ENCODE results near the gene DCTN2.
A peak's percentile ranks its signal among the peaks of the same experiment; 100 is the strongest.
"Not testable (repeated sequence)": the region's sequence is repeated elsewhere in the genome, so short reads cannot be mapped to it uniquely, and the experiment has no call there.

DCTN2 gene

DNA sequence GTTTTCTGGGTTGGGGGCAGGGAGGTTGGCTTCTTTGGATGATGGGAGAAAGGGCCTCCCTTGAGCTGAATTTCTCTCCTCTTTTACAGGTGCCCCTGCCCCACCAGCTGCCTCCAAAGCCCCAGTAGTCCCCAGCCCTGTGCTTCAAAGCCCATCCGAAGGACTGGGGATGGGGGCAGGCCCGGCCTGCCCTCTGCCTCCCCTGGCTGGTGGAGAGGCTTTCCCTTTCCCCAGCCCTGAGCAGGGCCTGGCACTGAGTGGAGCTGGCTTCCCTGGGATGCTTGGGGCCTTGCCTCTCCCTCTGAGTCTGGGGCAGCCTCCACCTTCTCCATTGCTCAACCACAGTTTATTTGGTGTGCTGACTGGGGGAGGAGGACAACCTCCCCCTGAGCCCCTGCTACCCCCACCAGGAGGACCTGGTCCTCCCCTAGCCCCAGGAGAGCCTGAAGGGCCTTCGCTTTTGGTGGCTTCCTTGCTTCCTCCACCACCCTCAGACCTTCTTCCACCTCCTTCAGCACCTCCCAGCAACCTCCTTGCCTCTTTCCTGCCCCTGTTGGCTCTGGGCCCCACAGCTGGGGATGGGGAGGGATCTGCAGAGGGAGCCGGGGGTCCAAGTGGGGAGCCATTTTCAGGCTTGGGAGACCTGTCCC is 20.4 kb downstream of the DCTN2 start:
- no peak for DNase-seq

DNA sequence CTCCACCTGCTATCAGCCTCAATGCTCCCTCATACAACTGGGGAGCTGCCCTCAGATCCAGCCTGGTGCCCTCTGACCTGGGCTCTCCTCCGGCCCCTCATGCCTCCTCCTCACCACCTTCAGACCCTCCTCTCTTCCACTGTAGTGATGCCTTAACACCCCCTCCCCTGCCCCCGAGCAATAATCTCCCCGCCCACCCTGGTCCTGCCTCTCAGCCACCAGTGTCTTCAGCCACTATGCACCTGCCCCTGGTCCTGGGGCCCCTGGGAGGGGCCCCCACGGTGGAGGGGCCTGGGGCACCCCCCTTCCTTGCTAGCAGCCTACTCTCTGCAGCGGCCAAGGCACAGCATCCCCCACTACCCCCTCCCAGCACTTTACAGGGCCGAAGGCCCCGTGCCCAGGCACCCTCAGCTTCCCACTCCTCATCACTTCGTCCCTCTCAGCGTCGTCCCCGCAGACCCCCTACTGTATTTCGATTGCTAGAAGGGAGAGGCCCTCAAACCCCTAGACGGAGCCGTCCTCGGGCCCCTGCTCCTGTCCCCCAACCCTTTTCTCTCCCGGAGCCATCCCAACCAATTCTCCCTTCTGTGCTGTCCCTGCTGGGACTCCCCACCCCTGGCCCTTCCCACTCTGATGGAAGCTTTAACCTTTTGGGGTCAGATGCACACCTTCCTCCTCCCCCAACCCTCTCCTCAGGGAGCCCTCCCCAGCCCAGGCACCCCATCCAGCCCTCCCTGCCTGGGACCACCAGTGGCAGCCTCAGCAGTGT is 21.2 kb downstream of the DCTN2 start:
- DNase-seq, result no peak

DNA sequence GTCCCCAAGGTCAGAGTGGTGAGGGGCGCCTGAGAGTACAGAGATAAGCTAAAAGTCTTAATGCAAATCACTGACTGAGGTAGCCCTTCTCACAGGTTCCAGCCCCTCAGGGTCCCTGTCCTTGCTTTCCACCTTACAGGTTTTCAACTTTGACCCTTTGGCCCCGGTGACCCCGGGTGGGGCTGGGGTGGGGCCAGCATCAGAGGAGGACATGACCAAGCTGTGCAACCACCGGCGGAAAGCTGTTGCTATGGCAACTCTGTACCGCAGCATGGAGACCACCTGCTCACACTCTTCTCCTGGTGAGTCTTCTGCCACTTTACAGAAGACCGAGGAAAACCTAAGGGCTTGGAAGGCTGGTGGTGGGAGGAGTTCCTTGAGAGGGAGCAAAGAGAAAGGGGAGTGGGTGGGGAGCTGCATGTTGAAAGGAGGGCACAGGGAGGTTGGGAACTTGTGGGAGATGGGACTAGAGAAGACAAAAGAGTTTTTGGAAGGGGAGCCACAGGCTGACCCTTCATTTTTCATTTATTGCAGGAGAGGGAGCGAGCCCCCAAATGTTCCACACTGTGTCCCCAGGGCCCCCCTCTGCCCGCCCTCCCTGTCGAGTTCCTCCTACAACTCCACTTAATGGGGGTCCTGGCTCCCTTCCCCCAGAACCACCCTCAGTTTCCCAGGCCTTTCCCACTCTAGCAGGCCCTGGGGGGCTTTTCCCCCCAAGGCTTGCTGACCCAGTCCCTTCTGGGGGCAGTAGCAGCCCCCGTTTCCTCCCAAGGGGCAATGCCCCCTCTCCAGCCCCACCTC is 22.0 kb downstream of the DCTN2 start:
- DNase-seq, result no peak

DNA sequence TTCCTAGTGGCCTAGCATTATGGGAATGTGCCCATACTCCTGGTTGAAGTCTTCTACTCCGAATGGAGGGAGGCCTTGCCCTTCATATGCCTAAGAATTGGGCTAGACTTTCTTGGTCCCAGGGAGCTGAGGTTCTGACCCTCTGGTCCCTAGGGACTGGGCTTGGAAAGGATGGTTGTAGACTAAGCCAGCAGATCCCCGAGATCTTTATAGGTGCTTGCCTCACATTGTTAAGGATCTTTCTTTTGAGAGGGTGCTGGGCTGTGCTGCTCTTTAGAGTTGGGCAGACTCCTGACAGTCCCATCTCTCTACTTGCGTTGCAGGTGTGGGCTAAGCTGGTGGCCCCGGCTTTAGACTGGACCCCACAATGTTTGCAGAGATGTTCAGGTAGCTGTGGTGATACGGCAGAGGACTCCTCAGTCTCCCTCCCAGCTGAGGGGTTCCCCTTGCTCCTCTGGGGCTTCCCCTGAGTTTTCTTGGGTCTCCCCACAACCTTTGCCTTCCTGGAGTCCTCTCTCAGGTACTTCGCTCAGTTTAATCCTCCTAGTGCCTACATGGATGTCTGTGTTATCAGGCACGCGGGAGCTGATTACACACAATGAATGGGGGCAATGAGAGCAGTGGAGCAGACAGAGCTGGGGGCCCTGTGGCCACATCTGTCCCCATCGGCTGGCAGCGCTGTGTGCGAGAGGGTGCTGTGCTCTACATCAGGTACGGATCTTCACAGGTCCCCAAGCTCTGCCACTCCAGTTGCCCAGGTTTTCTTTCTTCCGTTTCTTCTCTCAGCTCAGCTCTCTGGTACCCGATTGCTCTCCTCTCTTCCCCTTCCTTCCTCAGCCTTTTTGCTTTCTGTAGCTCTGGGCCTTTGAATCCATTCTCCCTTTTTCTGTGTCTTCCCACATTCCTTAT is 23.0 kb downstream of the DCTN2 start:
- DNase-seq, result peak in 1 of 5 experiments; percentile 13

DNA sequence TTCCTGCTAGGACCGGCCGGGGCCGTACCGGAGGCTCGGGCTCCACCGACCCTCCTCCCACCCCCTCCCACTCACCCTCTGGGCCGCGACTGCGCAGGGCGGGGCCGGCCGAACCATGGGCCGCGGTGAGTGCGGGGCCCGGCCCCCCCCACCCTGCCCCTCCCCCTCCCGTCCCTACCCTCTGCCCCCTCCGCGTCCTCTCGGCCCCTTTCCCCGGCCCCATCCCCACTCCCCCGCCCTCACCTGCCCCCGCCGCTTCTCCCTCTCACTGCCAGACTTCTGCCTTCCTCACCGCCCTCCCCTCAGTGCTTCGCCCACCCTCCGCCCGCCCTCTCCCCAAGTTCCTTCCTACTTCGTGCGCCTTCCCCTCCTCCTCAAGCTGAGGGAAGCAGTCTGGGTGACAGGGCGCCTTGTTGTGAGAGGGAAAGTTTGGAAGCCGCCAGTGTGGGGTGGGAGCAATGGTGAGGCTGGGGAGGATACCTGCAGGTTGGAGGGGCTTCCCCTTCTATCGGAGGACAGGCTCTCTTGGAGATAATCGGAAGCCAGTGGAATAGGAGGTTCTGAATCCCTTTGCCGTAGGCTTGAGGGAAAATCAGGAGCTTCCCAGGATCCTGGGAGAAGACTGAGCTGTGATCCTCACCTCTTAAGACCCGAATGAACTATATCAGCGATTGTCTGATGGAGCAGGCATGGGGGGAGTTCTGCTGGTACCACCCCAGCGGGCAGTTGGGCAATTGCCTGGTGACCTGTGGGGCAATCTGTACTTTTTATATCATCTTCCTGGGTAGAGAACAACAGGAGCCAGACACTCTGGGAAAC is 23.9 kb downstream of the DCTN2 start:
- DNase-seq, result peak in 3 of 5 experiments; percentile 24 to 57 (median 49)

DNA sequence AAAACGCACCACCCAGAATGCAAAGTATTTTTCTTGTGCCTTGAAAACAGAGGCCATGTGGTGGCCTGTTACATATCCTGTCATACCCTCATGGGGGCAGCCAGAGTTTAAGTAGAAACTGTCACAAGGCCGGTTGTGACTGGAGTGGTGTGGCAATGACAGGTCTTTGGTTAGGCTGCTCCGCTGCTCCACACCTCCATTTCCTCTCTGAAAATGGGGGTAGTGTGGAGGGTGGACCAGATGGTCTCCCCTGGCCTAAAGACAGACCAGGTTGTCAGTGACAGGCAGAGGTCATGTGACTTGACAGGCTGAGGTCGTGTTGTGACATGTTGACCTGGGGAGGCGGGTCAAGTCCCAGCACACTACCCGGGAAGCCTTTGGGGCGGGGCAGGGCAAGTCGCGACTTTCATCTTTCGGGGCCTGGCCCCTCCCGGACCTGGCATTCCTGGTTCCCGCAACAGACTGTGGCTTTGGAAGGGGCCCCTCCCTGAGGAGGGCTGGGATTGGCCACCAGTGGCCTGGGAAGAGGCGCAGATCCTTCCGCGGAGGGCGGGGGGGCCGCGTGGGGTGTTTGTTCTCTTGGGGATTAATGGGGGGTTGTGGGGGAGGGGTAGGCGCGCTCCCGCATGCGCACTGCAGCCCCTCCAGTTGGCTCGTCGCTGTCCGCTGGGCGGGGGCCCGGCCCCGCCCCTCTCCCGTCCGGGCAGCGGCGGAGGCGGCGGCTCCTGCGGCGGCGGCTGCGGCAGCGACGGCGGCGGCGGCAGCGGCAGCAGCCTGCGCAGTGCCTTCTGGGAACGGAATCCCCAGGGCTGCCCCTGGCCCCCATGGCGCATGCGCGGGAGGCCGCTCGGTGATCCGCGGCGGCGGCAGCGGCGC is 24.7 kb downstream of the DCTN2 start, which contains the start of gene MBD6:
MBD6 (plus strand) TSS at position 814 of the 876 bp plus-strand sequence. CDS start 1,480 bp downstream, outside the sequence.
- peak; percentile 82 to 95 (median 88) for DNase-seq

DNA sequence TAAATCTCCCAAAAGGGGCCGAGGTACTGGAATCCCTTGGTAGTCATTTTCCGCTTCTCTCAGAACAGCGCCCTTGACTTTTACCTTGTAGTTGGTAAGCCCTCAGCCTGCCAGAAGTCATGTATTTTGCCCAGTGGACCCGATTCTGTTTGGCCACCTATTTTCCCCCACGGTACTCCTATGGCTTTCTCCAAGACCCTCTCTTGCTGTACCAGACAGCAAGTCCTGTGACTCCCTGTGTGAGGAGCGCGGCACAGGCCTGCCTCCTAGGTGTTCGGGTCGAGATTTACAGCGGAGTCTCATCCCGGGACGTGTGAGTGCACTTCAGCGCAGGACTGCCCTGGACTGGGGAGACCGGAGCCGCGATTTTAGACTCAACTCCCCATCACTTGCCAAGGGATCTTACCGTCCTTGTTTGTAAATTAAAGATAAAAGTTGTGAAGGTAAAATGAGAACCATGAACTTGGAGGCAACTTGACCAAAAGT is 25.4 kb downstream of the DCTN2 start:
- no peak for DNase-seq

DNA sequence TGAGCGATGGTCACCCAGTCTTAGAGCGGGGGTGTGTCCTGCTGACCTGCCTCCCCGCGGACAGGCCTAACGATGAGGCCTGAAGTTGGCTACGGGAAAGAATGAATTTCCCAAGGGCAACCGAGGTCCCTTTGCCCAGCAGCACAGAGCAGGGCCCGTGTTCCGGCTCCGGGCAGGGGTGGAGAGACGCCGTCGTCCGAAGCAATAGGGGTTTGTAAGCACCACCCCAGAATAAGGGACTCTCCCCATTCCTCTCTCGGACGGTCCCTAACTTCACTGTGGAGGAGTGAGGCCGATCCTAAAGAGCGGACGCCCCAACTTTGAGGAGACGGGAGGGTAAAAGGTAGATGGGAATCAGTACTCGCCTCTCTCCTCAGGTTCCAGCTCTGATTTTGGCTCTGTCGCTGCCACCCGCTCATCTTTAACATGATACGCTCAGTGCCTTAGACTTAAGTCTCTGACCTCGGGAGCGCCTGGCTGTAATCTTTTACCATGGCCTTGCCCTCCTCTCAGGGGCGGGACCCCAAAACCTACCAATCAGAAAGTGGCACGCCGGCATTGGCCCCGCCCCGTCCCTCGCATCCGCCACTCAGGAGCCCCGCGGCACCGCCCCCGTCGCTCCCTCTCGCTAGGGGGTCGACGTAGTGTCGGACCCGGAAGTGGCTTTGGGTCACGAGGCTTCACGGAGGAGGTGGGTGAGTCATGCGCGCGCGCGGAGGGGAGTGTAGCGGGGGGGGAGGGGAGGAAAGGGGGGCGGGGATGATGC is 26.8 kb downstream of the DCTN2 start, which contains the start of gene DDIT3:
DDIT3 (minus strand) TSS at position 462 of the 766 bp plus-strand sequence. CDS start 3,108 bp downstream, outside the sequence.
- DNase-seq, result peak; percentile 99 to 100 (median 99)

DNA sequence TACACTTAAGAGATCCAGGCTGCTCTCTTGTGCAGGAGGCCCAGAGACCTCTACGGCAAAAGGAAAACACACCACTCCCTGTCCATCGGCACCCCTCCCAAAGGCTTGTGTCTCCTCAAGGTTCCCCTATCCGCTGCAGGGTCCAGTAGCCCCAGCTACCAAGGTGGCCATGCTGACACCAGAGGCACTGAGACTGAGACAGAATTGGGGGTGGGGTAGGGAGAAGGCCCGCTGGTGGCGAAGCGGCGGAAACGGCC is 27.3 kb downstream of the DCTN2 start:
- DNase-seq, result peak in 1 of 5 experiments; percentile 16

DNA sequence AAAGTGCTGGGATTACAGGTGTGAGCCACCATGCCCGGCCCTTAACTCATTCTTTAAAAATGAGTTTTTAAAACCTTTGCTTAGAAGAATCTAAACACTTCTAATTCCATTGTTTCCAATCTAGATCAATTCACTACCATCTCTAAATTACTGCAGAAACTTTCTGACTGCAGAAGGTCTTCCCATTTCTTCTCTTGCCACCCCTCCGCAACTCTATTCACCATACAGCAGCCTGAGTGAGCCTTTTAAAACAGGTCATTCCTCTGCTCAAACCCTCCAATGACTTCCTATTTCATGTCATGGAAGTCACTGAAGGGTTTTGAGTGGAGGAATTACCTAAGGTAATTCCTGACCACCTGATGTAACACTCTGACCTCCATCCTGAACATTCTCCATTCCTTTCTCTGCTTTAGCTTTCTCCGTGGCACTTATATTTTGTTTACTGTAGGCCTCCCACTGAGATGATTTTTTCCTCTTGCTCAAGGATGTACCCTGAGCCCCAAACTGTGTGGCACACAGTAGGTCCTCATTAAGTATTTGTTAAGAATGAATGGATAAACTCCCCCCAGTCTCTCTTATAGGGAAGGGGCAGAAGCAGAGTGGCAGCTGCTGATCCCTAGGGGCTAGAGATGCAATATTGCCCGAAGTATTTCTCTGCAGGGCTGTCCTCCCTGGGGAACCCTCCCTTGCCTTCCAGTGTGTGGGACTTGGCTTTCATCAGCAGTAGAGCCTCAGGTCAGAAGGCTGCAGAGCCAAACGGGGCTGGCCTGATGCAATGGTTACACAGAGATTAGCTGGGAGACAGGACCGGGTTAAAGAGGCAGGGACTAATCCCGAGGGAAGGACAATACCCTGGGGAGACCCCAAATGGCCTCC is 27.8 kb downstream of the DCTN2 start:
- no peak for DNase-seq

DNA sequence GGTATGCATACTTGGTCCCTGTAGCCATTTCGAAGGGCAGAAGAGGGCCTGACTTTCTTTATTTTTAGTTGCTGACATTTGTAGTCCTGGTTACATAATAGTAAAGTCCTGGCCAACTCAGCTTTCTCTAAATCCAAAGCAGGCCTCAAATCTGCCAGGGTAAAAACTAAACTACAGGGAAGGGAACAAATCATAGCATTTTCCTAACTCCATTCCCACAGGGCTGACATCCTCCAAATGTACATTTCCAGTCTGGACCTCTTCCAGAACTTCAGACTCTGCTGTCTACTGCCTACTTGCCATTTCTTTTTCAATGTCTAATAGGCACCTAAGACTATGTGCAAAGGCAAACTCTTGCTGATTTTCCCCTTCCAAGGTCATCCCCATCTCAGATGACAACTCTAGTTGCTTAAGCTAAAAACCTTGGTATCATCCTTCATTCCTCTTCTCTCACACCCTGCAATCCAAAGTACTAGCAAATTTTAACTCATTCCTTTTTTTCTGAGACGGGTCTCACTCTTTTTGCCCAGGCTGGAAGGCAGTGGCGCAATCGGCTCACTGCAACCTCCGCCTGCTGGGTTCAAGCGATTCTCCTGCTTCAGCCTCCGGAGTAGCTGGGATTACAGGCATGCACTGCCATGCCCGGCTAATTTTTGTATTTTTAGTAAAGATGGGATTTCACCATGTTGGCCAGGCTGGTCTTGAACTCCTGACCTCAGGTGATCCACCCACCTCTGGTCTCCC is 28.6 kb downstream of the DCTN2 start:
- no peak for DNase-seq

DNA sequence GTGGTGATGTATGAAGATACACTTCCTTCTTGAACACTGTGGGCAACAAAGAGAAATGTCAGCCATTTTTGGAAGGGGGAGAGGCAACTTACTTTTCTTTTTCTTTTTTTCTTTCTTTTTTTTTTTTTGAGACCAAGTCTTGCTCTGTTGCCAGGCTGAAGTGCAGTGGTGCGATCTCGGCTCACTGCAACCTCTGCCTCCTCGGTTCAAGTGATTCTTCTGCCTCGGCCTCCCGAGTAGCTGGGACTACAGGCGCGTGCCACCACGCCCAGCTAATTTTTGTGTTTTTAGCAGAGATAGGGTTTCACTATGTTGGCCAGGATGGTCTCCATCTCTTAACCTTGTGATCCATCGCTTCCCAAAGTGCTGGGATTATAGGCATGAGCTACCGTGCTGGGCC is 29.3 kb downstream of the DCTN2 start:
- DNase-seq, result not testable (repeated sequence)

DNA sequence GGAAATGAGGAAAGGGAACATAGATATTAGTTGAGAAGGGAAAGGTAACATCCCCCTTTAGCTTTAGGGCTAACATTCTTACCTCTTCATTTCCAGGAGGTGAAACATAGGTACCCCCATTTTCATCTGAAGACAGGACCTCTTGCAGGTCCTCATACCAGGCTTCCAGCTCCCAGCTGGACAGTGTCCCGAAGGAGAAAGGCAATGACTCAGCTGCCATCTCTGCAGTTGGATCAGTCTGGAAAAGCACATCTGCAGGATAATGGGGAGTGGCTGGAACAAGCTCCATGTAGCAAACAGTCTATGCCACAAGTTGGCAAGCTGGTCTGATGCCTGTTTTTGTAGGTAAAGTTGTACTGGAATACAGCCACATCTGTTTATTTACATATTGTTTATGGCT is 29.8 kb downstream of the DCTN2 start:
- no peak for DNase-seq

DNA sequence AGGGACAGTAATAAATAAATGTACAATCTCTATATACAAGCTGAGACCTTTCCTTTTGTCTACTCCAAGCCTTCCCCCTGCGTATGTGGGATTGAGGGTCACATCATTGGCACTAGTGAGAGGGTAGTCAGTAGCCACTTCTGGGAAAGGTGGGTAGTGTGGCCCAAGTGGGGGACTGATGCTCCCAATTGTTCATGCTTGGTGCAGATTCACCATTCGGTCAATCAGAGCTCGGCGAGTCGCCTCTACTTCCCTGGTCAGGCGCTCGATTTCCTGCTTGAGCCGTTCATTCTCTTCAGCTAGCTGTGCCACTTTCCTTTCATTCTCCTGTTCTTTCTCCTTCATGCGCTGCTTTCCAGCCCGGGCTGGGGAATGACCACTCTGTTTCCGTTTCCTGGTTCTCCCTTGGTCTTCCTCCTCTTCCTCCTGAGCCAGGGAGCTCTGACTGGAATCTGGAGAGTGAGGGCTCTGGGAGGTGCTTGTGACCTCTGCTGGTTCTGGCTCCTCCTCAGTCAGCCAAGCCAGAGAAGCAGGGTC is 30.3 kb downstream of the DCTN2 start:
- no peak for DNase-seq

DNA sequence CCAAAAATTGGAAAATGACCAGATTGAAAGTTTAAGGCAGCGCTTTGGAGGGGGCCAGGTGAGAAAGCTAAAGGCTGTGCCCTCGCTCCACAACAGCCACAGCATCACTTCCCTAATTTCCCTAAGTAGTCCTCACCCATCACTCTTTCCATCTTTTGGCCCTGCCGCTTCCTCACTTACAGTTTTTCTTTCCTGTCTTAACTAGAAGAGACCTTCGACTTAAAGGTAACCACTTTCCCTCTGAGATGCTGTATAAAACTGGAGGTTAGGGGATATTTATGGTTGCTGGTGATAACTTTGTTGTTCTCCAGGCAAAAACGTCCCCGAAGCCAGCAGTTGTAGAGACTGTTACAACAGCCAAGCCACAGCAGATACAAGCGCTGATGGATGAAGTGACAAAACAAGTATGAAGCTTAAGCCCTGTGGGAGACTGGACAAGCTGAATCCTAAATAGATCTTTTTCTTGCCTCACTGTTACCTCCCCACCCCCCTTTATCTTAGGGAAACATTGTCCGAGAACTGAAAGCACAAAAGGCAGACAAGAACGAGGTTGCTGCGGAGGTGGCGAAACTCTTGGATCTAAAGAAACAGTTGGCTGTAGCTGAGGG is 31.0 kb downstream of the DCTN2 start:
- DNase-seq, result no peak

DNA sequence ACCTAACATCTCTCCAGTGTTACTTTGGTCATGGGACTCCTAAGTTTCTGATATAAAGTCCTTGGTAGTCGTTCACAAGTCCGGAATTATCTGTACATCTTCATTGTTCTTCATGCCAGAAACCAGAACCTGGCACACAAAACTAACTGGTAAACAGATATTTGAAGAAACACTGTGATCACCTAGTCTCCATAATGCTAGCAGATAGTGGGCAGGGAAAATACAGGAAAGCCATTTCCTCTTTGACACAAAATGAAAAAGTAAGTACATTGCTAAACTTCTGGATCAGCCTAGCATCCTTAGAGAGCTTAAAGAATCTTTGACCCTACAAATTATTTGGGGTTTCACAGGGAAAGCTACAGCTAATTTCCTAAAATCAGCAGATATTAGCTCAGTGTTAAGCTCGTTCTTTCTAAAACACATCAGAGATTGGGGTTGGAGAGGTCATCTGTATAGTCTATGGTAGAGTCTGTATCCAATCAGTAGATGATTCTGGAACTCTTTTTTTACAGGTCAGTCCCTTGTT is 31.5 kb downstream of the DCTN2 start:
- DNase-seq, result no peak

All from T-helper 2 cell (primary cell).